GM19455 (cell line): ENCODE data around the gene ISYNA1.
A peak's percentile ranks its signal among the peaks of the same experiment; 100 is the strongest.

ENCODE experiments used
- ATAC-seq: cut with Tn5 transposase; IDR thresholded peaks from one replicate; pipeline ENCODE4 v1.9.1; 2021; ENCODE audit not compliant: unreplicated experiment

The ISYNA1 gene

DNA sequence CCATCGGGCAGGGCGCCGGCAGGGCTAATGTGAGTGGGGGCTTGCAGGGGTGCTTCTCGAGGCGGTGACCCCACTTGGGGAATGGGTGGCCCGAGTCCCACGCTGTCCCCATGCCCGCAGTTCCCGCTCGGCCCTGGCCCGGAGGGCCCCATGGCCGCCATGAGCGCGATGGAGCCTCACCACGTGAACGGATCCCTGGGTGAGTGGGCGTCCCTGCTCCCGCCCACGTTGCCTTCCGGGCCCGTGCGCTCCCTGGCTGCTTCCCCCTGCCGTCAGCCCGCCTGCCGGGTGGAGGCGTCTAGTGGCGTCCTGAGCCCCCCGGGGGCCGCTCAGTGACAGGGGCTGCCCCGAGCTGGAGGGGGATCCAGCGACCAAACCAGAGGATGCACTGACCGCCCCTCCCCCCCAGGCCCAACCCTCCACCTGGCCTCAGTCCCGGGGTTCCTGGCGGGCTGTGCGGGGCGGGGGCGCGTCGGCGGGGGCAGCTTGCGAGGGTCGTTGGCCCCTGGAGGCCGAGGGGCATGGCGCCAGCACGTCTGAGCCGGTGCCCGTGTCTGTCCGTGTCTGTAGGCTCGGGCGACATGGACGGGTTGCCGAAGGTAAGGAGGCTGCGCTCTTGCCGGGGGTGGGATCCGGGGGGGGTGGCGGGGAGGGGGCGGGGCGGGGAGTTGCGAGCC, 4.8 kb downstream of the ISYNA1 start:
- no peak for ATAC-seq

DNA sequence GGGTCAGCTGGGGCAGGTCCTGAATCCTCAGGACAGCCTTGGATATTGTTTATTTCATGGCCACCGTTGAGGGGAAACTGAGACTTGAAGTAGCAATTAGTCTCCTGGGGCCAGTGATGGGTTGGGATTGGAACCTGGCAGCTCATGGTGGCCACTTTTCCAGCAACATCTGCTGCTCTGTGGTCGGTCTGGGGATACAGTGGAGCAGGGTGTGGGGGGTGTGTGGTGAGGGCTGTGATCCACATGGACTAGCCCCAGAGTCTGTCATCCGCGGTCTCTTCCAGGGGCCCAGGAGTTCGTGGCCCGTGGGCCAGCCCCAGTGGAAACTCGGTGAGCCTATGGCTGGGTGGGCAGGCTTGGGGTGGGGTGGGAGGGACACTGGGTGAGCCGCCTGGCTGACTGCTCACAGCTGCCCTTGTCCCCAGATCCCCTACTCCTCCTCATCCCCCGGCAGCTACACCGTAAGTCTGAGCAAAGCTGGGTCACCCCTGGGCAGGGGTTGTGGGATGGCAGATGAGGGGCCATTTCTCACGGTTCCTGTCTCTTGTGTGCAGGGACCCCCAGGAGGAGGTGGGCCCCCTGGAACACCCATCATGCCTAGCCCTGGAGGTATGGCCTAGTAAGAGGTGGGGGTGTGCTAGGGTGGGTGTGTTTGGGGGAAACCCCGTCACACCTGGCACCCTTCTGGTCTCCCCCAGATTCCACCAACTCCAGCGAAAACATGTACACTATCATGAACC, 5.5 kb downstream of the ISYNA1 start:
- ATAC-seq: no peak

DNA sequence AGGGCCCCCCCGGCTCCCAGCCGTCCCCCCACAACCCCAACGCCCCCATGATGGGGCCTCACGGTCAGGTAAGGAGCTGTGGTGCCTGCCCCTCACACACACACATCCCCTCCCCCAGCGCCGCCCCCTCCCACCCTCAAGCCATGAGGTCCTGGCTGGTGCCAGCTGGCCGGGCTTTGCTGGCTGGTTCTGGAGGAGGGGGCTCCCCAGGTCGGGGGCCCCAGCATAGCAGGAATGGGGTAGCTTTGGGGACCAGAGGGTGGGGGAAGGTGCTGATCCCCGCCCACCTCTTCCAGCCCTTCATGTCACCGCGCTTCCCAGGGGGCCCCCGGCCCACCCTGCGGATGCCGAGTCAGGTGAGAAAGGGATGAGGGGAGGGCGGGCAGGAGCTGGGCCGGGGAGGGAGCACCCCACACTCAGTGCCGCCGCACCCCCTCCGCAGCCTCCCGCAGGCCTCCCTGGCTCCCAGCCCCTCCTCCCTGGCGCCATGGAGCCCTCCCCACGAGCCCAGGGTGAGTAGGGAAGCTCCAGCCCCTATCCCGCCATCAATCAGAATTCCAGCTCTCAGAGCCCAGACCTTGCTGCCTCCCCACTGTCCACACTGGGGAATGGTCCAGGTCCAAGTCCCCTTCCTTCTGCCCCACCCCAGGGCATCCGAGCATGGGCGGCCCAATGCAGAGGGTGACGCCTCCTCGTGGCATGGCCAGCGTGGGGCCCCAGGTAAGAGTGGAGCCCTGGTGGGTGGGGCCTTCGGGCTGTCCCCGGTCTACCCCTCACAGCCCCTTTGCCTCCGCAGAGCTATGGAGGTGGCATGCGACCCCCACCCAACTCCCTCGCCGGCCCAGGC, 6.4 kb downstream of the ISYNA1 start:
- ATAC-seq: no peak

DNA sequence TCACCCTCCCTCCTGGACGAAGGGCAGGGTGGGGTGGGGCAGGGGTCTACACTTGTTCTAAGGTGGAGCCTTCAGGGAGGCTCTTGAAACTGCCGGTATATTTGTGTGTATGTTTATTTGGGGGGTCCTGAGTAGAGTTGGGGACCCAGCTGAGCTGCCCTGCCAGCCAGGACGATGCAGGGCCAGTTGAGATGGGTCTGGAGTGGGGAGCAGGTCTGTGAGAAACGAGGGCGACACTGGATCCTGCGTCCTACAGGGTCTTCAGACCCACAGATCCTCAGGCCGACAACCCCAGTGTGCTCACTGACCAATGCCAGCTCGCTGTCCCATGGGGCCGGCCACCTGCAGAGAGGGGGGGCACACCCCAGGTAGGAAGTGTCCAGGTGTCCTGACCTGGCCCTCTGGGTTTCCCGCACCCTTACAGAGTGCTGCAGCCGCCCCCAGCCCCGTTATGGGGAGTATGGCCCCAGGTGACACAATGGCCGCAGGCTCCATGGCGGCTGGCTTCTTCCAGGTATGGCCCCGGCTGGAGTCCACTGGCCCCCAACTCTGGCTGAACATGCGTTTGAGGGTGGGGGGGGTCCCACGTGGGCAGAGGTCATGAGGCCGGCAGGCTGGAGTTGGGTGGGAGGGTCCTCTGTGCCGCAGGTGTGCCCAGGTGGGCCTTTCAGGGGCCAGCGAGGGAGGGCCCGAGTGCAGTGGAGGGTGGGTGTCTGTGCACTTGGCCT, 7.4 kb downstream of the ISYNA1 start:
- no peak for ATAC-seq

DNA sequence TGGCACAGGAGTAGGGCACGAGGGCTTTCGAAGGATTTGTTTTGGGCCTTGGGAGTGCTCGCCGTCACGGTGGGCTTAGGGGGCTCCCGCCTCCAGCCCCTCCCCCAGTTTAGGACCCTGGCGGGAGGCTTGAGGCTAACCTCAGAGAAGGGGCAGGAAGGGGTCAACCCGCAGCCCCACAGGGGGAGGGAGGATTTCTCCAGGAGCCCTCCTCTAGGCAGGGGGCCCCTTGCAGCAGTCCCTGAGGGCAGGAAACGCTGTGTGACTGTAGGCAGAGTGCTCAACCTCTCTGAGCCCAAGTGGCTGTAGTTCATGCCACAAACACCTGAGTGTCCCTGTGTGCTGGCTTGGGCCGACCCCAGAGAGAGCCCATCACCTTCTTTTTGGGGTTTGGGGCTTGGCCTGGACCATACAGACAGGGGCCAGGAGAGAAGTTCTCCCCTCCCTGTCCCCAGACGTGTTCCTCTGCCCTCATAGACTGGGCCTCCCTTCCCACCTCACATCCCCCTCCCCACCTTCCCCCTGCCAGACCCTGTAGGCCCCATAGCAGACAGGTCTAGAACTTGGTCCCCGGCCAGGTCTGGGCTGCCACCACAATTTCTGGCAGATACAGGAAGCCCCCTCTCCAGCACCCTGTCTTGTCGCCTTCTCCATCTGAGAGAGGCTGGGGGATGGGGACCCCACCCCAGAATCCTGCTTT, 8.1 kb downstream of the ISYNA1 start:
- no peak for ATAC-seq

DNA sequence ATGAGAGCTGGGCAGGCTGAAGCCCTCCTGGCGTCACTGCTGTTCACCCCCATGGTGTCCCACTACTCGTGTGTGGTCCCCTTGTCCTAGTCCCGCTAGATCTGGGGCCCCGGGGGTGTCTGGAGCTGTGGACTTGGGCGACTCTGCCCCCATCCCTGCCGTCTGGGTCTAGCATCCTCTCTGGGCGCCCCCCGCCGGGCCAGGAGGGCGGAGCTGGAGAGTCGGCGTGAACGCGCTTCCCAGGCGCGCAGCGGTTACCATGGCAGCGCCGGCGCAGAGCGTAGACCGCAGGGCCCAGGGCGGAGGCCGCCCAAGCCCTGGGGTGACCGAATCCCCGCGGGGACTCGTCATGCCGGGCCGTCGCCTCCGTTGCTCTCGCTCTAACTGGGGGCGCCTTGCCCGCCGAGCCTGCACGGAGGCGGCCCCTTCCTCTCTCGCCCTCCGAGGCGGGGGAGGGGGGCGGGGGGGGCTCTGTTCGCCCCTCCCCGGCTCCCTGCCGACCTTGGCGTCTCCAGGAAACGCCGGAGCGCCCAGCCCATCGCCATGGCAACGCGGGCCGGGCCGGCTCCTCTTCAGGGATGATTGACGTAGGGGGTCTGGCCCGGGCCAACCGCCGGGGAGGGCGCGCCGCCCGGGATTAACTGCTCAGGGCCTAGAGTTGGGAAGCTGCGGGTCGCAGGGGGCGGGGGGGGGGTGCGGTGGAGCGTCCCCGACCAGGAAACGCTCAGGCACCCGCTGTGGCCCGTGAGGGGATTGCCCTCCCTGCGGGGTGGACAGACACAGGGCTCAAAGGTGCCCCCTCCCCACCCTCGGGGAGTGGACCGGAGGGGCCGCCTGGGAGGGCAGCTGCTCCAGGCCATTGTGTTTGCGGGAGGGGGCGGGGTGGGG, 8.9 kb downstream of the ISYNA1 start:
- peak; percentile 45 for ATAC-seq

DNA sequence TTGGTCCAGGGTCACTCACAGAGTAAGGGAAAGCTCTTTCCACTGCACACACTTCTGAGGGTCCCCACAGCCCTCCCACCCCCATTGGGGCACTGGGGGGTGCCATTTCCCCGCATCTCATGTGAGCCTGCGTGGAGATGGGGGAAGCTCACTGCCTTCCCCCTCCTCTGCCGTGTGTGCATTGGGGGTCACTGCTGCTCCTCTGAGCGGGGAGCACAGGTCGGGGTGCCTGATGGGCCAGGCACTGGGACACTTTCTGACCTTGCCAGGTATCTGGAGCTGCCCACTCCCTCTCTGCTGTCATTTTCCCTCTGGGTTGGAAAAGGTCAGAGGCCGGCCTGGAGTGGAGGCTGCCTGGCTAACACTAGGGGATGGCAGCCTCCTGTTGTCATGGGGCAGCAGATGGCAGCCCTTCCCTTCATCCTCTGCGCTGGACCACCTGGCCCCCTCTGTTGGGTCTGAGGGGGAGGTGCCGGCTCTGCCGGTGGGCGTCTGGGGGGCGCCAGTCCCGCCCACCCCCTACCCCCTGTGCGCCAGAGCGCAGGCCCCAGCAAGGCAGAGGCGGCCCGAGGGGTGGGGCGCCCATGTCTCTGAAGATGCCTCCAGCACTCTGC, 9.7 kb downstream of the ISYNA1 start:
- no peak for ATAC-seq

DNA sequence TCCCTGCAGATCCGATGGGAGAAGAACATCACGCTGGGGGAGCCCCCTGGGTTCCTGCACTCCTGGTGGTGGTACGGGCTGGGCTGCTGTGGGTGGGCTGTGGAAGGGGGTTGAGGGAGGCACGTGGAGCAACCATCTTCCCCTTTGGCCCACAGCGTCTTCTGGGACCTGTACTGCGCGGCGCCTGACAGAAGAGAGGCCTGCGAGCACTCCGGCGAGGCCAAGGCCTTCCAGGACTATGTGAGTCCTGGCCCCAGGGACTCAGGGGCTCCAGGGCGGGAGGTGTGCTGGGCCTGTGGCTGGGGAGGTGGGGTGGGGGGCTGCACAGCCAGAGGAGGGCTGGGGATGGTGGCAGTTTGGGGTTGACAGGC, 10.2 kb downstream of the ISYNA1 start:
- no peak for ATAC-seq

DNA sequence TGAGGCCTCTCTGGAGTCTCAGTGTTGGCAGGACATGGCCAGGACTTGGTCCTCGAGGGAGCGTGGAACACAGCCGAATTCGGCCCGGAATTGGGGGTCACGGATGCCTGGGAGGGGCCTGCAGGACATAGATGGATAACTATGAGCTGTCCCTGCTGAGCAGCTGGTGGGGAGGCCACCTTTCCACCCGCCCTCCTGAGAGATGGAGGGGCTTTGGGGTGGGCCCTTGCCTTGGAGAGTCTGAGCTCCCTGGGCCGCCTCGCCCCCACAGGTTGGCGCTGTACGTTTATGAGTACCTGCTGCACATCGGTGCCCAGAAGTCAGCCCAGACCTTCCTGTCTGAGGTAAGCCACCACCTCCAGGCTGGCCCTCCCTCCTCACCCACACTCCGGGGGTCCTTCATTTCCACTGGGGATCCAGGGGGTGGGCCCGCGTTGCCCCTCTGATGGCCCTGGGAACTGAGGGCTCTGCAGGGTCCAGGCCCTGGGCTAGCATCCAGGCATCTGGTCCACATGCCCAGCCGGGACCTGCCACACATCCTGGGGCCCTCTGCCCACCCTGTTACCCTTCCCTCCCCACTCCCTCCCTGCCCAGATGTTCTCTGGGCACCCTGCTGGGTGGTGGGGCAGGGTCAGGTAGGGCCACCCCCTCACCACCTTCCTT, 10.7 kb downstream of the ISYNA1 start:
- no peak for ATAC-seq

DNA sequence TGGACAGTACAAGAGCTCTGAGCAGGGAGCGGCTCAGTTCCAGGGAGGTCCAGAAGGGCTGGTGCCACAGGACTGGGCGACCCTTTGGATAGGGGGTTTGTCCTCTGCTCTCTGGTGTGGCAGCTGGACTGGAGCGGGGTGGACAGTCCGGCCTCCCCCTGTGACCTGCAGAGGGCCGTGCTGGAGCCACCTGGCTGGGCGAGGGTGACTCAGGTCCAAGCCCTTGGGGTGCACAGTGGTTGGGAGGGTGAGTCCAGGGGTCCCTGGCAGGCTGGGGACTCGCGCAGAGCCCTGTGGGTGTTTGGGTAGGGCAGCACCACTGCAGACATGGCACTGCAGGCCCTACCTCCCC, 11.5 kb downstream of the ISYNA1 start:
- ATAC-seq: no peak

DNA sequence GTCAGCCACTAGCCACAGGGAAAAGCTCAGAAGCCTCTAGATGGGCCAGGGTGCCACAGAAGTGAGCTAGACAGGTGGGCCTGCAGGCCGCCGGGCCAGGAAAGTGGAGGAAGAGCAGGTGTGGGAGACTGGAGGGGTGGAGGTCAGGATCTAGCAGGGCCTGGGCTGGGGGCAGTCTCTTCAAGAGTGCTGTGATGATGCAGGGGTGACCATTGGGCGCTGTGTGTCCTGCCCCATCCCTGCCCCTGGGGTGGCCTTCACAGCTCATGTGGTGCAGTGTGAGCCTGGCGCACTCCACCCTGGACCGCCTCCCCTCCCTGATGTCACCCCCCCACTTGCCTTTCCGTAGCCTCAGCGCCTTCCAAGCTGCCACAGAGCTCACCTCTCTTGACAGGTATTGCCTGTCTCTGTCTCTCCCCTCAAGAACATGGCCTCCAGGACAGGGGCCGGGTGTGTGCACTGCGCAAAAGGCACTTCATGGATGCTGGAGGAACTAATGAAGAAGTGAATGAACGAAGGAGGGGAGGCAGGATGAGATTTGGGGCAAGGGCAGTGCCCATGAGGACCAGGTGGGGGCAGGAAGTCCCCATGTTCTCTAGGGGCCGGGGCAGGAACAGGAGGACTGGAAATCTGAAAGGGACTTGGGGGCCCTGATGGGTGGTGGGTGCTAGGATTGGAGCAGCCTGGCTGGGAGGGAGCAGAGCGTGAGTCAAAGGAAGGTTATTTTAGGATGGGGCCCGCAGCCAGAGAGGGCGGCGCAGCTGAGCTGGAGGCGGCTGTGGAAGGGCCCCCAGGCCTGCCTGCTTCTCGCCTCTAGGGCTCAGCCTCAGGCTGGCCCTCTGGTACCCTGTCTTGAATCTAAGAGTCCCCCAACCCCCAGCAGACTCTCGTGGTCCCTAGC, 12.2 kb downstream of the ISYNA1 start:
- no peak for ATAC-seq

DNA sequence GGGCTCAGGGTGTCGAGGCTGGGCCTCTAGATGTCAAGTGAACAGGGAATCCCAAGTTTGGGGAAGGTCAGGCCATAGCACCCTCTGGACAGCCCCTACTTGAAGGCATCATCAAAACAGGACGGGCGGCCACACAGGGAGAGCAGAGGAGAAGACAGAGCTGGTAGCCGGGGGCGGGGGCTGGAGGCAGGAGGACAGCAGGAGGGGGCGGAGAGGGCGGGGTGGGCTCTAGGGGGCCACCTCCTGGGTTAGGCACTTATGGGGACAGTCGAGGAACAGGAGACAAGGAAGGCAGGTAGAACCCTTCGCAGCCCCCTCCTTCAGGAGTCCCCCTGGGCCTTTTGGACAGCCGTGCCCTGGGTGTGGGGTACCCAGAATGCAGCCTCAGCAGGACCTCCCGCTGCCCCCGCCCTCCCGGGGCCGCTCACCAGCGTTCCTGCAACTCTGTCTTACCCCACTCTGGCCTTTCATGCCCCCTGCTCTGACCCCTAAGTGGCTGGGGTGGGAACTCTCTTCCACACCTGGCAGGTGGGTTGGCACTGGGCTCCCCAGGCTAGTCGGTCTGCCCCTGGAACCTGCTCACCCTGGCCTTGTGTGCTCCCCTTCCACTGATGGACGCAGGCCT, 12.9 kb downstream of the ISYNA1 start:
- ATAC-seq: no peak

DNA sequence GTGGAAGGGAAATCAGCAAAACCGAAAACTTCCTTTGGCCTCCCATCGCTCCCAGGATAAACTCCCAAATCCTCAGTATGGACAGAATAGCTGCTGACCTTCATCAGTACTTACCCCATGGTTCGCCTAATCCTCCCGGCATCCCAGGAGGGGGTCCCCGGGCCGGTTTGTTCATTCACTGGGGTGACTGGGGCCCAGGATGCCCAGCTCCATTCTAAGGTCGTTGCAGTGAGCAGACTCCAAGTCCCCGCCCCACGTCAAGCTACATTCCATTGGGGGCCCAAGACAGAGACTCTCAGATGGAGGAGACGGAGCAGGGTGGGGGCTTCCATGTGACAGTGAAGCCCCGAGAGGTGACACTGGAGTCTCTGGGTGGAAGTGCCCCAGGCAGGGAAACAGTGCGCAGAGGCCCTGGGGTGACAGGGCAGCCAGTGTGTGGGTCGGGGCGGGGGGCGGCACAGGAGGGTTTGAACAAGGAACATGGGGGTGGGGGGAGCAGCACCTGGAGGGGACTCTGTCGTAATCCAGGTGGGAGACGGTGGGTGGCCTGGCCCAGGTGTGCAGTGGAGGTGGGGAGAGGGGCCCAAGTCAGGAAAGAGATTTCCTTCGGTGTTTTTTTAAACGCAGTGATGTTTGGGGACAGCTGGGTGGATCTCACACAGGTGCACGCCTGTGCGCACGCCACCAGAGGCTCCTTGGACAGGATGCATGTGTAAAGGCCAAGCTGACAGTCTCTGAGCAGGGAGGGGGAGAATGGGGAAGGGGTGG, 13.6 kb downstream of the ISYNA1 start:
- ATAC-seq: no peak

DNA sequence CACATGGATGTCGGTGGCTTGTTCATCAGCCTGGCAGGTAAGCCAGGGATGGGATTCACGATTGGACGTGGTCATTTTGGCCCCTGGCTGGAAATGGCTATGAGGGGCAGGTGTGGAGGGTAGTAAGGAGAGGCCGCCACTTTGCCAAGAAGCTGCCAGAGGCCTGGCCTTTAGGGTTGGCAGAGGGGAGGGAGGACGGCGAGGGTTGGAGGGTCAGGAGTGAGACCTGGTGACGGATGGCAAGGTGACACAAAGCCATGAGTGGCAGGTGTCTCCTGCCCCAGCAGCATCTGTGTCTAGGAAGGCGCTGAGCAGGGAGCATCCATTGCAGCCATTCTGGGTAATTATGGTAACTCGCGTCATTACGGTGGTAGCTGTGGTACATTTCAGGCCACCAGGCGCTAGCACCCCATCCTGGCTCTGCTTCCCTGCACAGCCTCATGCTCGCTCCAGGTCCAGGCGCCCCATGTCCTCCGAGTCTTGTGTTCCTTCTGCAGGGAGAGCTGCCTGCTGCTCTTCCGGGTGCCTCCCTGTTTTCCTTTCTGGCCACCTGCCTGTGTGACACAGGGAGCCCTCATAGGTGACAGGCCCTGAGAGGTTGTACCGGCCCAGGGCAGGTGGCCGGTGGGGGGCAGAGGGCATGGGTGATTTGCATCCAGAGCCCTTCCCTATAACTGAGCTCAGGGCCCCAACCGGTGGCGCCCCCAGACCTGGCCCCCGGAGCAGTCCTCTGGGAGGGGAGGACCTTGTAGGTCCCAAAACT, 14.5 kb downstream of the ISYNA1 start:
- ATAC-seq: no peak

DNA sequence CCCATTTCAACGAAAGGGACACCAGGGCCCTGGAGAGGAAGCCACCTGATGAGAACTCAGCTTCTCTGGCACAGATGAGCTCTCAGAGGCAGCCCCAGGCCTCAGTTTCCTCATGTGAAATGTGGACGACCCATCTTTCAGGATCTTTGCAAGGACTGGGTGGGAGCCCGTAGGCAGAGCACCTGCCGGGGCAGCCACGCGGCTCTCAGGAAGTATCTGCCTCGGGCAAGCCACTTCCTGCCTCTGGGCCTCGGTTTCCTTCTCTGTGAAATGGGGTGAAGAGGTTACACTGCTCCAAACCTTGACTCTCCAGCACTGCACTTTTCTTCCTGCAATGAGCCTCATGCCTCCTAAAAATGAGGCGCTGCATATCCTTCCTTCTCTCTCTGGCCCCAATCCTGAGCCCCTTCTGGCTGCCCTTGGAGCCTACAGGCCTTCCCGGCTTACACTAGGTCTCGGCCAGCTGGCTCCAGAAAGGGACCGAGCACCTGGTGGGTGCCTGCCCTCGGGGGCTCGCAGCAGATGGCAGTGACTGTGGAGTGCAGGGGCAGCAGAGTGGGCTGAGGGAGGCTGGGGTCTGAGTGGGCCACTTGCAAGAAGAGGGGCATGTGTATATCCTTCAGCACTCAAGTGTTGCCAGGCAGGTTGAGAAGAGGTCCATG, 15.3 kb downstream of the ISYNA1 start:
- ATAC-seq: no peak
